Islet precursor cell (in vitro differentiated cells): ENCODE data around the gene ITGB4.

ENCODE experiments used
- DNase-seq: peaks from one replicate; pipeline ENCODE4 v3.0.0-alpha.2; 2018

Gene ITGB4

DNA sequence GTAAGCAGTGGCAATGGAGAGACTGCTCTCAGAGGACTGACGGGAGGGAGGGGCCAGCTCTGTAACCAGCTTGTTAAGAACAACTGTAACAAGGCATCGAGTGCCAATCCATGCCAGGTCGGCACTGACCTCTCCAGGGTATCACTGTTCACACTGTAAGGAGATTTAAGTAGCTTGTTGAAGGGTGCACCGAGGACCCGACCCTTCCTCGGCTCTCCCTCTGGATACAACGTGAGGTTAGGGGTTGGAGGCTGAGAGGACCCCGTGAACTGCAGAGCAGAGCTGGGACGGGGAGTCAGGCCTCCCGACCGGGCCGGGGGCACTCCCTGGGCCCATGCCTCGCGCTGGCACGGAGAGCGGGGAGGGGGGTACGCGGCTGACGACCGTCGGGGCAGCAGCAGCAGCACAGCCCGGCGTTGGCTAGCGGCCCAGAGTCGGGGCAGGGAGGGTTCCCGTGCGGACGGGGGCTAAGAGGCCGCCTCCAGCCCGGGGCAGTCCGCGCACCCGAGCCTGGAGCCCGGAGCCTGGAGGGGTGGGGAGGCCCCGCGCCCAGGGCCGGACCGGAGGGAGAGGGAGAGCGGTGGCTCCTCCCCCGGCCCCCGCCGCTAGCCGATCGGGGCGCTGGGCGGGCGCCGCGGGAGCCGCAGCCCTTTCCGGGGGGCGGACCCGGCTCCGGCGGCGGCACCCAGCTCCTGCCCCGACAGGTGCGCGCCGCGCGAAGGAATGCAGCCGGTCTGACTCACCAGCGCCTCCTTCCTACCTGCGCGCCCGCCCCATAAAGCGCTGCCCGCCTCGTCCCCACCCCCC, at the start of gene ITGB4:
TSS of gene ITGB4 (plus strand) at position 804 of the 807 bp plus-strand sequence. CDS start 3,245 bp downstream, outside the sequence.
- peak; percentile 93 for DNase-seq

DNA sequence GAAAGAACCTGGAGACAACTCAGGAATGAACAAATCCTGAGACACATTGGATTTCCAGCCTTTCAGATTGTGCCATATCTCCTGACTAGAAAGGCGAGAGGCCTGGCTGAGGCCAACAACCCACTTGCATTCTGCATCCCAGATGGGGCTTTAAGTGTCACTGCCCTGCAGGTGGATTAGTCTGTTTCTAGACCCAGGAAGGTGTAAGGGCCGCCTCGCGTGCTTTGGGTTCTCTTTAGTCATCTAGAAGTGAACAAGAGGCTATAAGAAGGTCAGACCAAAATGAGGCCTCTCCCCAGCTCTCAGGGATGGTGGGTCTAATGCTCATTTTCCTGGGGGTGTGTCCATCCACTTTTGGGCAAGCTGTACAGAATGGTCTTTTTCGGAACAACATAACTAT, 49.2 kb upstream of the ITGB4 start:
- DNase-seq: no peak

DNA sequence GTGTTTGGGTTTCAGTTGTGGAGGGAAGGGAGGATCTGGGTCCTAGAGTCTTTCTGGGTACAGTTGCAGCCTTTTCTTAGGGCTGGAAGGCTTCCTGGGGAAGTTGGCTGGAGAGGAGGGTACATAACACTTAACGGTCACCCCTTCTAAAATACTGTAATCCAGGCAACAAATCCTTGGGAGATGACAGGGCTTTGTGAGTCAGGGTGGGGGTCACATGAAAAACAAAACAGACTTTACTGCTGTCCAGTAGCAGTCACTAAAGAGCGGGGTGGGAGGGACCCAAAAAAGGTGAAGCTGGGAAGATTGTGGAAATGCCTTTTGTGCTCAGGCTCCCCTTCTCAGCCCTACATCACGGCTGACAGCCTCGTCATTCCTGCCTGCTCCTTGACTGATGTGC, 47.8 kb upstream of the ITGB4 start:
- no peak for DNase-seq

DNA sequence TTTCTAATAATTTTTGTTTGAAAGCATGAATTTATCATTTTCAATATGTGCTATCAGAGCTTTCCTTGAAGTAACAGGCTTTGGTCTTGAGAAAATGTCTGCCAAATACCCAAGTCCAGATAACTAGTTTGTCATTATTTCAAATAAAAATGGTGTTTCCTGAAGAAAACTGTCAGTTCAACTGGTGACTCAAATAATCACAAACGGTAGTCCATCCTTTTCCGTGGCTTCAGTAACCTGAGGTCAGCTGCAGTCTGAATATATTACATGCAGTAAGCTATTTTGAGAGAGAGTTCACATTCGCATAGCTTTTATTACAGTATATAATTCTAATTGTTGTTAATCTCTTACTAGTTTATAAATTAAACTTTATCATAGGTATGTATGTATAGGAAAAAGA, 44.8 kb upstream of the ITGB4 start:
- DNase-seq: no peak

DNA sequence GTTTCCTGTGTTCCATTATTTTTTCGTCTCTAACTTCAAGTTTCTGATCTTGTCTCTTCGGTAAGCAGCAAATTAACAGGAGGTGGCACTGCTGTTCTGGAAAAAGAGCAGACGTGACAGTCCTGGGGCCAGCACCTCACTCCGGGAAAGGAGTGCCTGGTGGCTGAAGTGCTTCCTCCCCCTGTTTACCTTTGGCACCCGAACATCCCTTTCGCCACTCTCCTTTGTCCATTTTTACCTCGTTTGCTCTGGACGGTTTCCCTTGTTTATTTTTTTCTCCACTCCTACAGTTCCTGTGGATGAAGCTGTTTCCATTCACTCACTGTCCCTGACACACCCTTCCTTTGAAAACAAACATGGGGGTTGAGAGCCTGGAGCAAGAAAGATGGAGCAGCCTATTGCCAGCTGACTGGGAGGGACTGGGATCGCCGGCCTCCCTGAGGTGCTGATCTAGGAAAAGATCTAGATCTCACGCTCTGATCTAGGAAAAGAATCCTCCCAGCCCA, 41.5 kb upstream of the ITGB4 start:
- DNase-seq: peak; percentile 71

DNA sequence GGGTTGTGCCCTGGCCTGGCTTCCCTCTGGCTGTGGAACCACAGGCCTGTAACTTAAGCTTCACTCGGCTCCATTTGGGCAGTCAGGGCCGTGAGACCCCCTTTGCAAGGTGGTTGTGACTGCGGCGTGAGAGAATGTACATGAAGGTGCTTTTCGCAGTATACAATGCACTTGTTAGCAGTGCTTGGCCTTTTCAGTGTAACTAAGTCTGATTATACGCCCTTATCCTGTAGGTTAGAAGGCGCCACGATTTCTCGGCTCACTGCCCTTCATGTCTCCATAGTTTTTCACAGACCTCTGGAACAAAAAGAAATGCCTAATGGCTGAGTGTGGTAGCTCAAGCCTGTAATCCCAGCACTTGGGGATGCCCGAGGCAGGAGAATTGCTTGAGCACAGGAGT, 40.8 kb upstream of the ITGB4 start:
- peak; percentile 54 for DNase-seq

DNA sequence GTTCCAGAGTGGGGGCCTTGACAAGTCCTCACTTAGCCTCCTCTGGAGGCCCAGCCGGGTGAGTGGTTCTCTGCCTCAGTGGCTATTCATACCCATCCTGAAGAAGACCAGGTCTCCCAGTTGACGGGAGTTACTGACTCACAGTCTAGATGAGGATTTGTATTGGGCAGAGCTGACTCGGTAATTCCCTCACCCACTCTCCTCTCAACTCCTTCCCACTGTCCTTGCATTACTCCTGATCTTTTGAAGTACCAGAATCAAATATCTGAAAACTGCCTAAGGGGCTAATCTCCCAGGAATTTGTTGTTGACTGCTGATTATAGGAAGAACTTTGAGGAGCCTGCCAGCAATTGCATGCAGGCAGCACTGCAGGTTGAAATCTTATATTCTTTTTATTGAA, 40.0 kb upstream of the ITGB4 start:
- peak; percentile 82 for DNase-seq

DNA sequence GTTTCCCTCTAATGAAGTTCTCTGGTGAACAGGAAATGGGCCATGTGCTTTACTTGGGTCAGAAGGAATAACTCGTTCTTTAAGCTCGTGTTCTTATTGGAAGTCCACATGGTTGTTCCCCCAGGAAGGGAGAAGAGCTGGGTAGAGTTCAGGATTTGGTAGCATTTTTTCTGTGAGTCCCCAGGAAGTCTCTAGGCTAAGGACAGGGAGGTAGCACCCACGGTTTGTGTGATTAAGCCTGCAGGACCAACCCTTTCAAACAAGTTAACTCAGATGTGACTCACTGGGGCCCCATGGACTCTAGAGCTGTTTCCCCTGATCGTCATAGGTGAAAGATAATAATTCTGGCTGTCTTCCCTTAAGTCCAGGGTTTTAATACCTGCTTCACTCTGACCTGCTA, 37.7 kb upstream of the ITGB4 start:
- peak; percentile 55 for DNase-seq

DNA sequence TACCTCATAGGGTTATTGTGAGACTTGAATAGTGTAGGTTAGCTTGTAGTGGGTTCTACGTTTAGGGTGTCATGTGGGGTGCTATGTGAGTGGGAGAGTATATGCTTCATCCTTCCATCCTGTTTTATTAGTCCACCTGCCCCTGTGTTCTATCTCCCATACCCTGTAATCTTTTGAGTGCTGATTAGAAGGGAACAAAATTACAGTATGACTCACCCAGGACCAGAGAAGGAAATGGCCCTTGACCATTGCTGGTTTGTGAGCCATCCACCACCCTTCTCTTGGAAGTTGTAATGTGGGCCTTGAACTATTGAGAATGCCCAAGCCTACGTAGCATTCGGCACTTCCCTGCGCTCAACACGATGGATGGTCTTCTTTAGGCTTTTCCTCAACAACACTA, 37.0 kb upstream of the ITGB4 start:
- no peak for DNase-seq

DNA sequence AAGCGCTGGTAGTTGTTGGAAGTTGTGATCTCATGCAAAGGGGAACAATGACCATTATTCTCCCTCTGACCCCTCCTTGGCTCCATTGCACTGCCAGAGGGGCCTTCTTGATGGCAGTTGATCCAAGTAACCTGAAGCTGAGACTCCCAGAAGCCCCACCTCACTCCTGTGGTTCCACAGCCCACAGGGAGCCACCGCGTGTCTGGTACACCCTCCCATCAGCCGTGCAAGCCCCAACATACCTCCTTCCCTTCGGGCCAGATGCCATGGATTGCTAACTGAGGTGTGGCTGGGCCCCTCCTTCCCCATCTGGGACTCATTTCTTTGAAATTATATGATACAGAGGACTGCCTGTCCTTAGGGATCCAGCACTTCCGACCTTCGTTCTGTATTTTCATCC, 36.3 kb upstream of the ITGB4 start:
- DNase-seq: peak; percentile 80

DNA sequence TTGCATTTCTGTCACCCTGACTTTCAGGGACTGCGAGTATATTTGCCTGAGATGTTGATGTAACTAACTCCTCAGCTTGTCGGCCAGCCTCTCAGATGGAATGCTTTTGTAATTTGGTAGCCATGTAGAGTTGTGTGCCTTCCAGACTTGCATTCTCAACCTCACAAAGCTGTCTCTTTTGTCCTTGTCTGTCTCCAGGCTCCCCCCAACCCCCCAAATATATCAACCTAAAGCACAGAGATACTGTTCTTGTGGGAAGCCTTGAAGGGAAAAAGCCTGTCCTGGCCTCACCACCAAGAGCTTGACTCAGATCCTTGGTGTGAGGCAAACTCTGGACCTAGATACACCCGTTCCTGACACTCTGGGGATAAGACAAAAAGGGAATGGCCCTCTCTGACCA, 35.8 kb upstream of the ITGB4 start:
- peak; percentile 57 for DNase-seq

DNA sequence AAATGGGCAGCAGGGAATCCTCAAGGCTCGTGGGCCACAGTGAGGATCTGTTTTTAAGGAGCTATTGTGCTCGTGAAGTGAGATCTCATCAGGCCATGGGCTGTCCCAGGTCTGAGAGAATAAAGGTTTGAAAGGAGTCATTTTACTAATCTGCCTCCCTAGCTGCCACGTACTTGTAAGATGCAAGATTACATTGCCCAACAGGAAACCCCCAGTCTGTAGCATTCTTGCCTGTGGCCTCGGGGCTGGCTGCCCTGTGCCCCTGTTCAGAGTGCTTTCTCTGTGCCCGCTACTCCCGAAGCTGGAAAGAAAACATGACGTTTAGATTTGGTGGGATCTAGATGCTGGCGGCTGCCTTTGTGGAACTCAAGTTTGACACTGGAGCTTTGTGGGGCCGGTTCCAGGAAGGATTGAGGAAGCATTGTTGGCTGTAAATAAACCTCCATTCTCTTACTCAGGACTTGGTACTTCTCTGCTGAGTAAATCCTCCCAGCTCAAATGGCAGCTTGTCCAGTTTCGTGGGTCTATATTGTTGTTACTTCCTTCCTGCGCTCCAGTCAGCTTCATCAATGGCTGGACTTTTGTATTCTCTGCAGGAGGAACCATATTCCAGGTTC, 32.9 kb upstream of the ITGB4 start:
- no peak for DNase-seq

DNA sequence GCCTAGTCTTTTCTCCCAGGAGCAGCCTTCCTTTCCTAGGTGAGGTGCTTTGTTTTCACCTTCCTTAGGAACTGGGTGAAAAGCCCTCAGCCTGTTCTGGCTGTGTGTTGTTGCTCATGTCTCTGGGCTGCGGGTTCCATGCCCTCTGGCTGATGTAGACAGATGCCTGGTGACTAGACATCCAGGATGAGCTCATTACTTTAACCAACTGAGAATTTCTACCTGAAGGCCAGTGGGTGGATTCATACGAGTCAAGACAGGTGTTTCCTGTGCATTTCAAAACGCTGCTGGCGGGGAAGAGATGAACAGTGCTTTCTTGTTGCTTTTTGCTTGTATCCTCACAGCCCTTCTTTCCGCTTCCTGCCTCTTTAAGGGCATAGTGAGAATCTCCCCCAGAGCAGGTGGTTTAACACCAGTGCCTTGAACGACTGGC, 31.8 kb upstream of the ITGB4 start:
- peak; percentile 97 for DNase-seq

DNA sequence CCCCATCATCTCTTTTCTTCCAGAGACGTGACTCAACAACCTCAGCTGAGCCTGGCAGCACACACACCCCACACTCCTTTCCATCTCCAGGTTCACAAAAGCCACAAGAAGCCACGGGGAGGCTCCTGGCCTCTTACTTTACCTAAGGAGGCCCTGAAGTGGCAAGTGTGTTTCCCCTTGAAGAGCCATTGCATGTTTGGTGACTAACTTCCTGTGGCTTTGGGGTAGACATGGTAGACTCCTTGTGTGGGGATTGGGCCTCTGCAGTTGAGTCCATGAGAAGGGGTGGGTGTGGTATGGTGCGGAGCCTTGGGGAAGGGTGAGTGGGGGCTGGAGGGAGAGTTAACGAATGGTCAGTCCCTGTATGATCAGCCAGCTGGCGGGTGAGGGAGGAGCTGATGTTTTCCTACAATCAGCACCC, 29.9 kb upstream of the ITGB4 start:
- no peak for DNase-seq

DNA sequence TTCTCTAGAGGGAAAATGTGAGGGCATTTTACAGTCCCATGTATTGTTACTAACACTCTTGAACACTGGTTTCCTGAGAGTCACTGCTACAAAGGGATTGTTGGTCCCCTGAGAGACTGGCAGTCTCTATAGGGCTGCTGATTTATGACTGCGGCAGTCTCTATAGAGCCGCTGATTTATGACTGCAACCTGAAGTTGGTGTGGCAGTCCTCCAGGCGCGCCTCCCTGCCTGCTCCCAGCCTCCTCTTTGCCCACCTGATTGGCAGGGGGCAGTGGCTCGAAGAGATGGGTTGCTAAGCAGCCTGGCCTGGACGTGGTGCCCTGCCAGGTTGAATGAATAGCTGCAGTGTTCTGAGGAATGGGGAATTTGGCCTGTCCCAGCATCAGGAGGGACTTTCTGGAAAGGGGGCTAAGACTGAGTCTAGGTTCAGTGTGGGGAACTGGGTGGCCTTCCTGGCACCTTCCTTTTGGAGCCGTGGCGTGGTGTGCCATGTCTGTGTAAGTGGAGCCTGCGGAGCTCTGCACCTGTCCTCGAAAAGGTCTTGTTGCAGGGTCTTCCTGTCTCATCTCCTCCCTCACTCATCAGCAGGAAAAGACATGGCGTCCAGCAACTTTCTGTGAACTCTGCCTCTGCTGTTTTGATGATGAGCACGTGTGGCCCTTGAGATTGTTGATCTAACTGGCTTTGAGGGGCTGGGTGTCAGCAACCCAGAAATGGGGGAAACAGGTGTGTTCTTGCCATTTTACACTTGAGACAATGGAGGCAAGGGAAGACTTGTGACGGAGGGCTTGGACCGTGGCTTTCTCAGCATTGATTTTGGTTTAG, 29.2 kb upstream of the ITGB4 start:
- no peak for DNase-seq

DNA sequence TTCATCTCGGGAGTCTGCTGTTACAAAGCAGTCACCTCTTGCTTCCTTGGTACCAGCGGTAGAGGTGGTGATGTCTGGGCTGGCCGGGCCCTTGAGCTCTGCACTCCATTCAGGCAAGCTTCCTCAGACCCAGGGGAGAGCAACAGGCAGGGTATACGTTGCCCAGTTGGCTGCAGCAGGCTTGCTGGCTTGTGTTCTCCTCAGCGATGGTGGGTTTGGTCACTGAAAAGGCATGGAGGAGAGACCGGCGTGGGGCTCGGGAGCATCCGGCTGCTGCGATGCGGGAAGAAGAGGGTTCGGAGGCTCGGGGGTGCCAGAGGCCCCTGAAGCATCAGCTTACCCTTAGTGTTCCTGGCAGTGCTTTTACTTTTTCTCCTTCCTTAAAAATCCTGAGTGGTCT, 28.3 kb upstream of the ITGB4 start:
- no peak for DNase-seq

DNA sequence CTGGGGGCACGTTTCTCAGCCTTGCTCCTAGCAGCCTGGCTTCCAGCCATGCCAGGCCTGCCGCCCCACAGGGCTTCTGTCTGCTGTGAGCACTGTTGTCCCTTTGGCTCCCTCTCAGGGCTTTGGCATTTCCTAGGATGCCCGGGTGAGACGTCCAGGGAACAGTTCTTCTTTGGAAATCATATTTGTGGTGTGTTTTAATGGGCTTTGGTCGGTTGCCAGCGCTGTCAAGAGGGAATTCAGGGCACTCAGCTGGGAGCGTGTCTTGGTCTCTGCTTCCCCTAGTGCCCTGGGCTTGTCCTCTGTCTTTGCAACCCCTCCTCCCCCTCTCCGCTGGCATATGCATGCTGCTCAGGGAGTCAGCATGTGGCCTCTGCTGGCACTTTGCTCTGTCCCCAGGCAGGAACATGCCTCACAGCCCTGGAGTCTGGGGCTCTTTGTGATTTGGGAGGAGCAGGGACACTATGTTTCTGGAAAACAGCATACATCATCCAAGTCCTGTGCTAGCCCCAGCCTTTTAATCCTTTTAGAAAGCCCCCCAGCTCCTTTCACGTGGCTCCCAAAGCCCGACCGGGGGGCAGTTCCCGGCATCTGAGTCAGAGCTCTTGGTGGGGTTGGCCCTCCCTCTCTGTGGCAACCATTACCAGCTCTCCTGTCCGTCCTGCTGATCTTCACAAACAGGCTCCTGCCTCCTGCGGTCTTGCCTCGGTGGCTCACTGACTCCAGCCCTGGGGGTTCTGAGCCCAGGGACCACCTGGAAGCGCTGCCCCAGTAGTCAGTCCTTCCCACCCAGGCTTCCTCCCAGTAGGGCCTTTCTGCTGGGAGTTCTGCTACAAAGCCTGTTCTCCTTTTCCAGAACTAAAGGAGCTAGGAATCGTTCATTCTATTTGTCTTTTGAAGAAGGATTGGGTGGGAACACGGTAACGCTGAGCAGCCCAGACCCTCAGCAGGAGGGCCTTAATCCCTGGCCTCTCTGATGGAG, 27.5 kb upstream of the ITGB4 start:
- peak; percentile 75 for DNase-seq

DNA sequence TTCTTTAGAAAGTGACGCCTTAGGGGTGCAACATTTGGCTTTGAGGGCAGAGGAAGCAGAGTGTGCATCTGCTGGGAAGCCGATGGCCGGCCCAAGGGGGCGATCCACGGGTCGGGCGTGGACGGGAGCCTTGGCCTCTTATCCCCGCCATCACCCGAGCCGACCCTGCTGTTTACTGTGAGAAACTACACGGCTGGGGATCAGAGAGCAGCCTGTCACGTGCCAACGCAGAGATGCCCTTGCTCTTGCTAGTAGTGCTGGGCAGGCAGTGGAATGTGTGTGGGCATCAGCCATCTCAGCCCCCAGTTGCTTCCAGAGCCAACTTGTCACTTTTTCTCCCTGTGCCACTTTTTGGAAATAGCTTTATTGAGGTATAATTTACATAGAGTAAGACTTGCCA, 26.7 kb upstream of the ITGB4 start:
- DNase-seq: no peak

DNA sequence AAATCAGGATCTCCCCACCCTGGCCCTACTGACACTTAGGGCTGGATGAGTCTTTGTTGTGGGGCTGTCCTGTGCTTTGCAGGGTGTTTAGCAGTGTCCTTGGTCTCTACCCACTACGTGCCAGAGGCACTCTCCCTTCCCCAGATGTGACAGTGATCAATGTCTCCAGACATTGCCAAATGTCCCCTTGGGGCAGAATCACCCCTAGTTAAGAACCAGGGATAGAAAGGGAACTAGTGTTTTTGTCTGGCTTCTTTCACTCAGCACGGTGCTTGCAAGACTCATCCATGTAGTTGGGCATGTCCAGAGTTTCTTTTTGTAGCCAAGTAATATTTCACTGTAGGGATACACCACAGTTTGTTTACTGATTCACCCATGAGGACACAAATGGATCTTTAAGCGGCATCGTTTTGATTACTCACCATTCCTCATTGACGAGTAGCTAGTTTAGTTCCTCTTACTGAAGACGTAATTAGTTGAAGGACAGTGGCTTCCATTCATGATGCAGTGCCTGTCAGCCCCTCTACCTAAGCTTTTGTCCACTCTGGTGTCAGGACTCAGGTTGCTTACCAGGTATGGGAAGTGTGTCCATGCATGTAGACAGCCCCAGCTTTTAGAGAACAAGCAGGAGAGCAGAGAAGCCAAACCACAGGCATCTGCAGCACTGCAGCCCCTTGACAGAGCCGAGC, 26.0 kb upstream of the ITGB4 start:
- peak; percentile 94 for DNase-seq

DNA sequence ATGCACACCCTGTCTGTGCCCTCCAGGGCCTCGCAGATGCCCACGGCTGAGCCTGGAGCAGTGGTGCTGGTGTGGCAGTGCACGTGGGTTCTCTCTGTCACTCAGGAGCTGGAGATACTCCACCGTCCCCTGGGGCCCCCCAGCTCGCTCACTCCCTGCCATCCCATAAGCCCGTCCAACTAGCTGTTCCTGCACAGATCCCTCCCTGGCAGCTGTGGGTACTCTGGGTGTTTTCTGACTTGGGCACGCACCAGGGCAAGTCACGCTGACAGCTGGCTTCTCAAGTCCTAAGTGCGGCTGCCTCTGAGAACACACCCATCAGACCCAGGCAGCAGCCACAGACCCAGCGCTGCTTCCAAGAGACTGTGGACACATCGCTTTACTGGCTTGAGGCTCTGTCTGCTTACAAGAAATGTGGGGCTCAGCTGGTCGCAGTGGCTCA, 25.4 kb upstream of the ITGB4 start:
- no peak for DNase-seq

DNA sequence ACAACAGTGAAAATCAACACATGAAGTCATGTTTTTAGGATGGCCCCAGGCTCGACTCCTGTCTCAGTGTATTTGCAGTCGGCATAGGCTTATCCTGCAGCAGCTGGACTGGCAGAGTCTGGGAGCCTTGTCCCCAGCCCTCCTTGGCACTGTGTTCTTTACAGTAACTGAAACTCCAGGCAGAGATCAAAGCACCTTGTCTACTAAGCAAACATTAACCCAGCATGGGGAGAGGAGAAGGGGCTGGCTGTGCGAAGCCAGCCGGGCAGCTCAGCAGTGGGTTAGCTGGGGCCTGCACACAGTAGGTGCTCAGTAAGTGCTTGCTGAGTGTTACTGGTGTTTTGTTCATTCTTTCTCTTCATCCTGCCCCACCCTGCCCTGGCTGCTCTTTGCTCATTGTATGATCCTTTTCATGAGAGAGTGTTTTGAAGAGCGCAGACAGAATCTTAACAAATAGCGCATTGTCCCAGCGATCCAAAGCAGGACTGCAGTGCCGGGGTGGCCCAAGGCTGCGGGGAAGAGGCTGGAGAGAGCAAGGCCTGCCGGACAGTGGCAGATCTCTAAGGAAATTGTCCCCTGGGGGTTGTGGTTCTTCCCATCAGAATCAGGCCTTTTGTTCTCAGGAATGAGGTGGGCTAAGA, 23.5 kb upstream of the ITGB4 start:
- DNase-seq: peak; percentile 94
